ENCODE results near the gene HTR5A.
"Not testable (repeated sequence)": the region's sequence is repeated elsewhere in the genome, so short reads cannot be mapped to it uniquely, and the experiment has no call there.

Gene HTR5A

DNA sequence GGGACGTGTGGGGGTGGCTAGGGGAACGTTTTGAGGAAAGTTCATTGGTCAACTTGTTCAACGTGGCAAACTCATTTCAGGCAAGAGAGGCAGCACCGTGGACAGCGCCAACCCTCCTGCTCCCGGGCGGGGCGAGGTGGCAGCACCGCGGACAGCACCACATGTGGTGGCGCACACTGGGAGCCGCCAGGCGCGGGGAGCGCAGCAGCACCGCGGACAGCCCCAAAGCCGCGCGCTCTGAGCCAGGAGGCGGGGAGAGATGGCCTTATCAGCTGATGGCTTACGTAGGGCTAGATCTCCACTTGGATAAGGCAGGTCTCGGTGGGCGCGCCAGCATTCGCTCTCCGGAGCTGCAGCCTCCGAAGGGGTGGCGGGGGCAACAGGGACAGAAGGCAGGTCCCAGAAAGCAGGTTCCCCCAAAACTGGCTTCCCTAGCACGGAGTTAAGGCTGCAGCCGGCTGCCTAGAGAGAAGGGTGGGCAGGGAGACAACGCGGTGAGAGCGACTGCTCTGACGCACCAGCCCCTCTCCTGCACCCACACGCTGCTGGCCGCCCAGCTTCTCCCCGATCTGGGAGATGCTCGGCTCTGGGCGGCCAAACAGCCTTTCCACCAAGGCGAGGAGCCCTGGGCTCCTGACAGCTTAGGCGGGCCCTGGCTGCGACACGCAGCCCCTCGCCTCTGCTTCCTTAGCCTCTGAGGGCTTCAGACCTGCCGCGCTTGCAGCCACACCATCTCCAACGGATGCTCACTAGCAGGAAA, at the start of gene HTR5A:
TSS of gene HTR5A (plus strand) at position 333 of the 760 bp plus-strand sequence. CDS start 576 bp downstream, outside the sequence.
- DNase-seq (ENCODE audit: low read depth in 2 of 2): peak; percentile 22 to 49

DNA sequence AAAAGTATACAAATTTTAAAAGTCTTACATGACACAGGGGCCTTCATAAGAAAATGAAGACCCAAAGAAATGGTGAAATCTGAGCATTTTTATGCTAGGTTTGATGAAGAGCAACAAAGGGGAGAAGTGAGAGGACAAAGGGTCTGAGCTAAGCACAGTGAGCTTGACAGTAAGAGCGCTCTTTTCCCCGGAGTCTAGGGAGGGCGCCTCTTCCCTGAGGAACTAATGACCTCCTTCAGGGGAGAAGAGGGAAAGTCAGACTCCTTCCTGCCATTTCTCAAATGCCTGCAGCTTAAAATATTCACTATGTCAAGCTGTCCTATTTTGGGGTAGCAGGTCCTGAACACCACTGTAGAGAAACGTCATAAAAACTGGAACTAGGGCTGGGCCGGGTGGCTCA, 49.1 kb upstream of the HTR5A start:
- DNase-seq (ENCODE audit: low read depth in 2 of 2): no peak

DNA sequence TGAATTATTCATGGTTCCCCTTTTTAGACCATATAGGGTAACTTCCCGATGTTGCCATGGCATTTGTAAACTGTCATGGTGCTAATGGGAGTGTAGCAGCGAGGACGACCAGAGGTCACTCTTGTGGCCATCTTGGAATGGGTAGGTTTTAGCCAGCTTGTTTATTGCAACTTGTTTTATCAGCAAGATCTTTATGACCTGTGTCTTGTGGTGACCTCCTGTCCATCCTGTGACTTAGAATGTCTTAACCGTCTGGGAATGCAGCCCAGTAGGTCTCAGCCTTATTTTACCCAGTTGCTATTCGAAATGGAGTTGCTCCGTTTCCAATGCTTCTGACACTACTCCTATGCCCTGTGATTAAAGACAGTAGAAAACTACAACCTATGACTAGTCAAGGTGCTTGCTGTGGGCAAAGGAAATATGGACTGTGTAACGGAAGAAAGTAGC, 48.4 kb upstream of the HTR5A start:
- DNase-seq (ENCODE audit: low read depth in 2 of 2): no peak

DNA sequence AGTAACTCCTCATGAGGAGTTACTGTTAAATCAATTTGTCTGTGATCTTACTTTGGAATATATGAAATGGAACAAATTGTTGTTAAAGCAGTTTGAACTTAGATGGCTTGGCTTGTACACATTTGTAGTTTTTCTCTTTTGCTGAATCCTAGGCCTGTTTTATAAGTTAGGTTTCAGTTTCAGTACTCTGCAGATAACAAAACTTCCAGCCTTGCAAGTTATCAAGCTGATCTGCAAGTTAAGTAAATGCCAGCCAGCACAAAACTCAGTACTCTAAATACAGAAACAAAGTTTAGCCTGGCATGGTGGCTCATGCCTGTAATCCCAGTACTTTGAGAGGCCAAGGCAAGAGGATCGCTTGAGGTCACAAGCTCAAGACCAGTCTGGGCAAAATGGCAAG, 42.2 kb upstream of the HTR5A start:
- no peak for DNase-seq (ENCODE audit: low read depth in 2 of 2)

DNA sequence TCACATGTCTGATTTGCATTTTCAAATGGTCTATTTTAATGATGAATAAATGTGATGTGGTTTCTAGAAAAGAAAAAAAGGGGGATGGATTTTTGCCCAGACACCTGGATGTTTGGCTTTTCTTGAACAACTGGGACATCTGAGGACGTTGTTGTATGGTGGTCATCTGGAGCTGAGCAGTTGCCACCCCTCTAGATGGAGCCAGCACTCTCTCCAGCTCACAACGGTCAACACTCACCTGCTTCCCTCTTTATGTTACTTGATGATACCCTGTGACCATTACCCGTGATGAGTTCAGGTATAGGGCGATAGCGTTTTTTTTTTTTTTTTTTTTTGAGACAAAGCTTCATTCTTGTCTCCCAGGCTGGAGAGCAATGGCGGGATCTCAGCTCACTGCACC, 37.1 kb upstream of the HTR5A start:
- no peak for DNase-seq (ENCODE audit: low read depth in 2 of 2)

DNA sequence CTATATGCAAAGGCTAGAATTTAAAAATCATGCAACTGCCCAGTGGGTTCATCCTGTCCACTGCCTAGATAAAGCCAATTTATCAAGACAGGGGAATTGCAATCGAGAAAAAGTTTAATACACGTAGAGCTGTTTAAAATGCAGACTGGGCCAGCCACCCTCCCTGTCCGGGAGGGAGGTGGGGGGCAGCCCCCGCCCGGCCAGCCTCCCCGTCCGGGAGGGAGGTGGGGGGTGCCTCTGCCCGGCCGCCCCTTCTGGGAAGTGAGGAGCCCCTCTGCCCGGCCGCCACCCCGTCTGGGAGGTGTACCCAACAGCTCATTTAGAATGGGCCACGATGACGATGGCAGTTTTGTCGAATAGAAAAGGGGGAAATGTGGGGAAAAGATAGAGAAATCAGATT, 35.6 kb upstream of the HTR5A start:
- DNase-seq (ENCODE audit: low read depth in 2 of 2): not testable (repeated sequence)

DNA sequence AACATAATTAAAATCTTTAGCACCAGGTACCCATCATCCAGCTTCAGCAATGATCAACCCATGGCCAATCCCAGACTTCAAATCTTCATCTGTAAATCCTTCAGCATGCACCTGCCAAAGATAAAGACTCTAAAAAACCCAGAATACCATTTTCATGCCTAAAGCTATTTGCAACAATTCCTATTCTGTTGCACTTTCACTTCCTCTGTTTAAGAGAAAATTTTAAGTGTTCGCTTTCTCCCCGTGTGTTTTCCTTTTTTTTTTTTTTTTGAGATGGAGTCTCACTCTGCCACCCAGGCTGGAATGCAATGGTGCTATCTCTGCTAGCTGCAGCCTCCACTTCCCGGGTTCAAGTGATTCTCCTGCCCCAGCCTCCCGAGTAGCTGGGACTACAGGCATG, 31.8 kb upstream of the HTR5A start:
- DNase-seq (ENCODE audit: low read depth in 2 of 2): no peak

DNA sequence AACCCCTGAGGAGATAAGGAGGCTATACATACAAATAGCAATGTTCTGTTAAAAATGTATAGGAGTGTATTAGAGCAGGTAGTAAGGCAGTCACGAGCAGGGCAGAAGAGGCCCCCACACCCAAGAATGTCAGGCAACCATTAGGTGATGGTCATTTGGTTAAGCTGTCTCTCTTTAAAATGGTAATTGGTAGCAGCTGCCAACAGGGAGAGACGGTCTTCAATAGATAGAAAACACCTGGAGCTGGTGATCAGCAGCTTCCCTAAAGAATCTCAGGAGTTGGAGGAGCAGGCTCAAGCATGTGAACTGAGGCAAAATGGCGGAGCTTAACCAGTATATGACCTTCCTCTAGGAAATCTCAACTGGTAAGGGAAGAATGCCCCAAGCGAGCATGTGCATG, 26.4 kb upstream of the HTR5A start:
- no peak for DNase-seq (ENCODE audit: low read depth in 2 of 2)

DNA sequence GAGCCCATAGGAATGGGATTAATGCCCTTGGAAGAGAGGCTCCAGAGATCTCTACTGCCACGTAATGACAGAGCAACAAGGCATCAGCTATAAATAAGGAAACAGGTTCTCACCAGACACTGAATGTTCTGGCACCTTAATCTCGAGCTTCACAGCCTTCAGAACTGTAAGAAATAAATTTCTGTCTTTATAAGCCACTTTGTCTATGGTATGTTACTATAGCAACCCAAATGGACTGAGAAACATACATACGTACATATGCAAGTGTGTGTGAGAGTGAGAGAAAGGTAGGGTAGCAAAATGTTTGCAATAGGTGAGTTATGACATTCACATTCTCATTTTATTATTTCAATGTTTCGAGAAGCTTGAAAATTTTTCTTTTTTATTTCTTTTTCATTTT, 22.1 kb upstream of the HTR5A start:
- DNase-seq (ENCODE audit: low read depth in 2 of 2): no peak

DNA sequence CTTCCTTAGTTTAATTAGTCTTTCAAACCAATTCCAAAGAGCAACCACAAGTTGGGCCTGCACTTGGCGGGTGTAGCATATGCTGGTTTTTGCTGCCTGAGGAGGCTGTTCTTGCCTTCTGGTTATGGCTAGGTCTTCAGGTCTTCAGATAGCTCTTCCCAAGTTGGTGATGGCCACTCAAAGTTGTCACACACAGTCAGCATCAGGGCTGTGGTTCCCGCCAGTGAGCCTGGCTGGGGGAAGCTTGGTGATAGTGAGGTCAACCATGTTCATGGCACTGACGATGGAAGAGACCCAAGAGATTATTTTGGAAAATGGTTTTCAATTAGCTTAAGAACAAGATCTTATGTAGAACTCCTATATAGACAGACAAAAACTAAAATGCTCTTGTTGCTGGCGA, 18.8 kb upstream of the HTR5A start:
- DNase-seq (ENCODE audit: low read depth in 2 of 2): no peak

DNA sequence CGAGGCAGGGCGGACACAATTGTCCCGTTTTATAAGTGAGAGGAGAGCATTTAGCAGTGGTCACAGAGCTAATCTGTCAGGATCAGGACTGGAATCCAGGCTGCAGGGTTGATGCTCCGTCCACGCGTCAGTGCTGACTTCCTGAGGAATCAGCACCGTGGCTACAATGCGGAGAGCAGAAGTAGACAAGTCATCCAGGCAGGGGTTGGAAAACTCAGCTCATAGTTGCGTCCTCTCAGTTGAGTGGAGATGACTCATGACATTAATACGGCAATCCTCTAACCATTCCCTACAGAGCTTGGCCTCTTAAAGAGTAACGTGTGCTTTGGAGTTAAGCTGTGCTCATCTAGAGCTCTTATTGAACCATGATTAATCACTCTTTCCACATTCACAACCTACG, 17.1 kb upstream of the HTR5A start:
- DNase-seq (ENCODE audit: low read depth in 2 of 2): no peak

DNA sequence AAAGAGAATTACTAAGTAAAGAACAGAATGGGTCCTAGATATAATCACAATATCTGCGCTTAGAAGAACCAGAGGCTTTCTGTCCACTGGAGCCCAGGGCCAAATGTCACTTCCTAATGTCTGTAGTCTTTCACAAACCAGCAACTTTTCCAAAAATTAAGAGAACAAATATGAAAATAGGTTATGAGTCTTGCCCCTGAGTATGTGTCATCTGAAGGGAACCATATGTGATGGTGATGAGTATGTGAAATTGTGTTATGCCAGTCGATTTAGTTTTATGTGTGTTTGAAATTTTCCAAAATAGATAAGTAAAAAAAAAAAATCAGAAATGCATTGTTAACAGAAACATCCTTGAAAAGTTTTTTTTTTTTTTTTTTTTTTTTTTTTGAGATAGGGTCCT, 15.4 kb upstream of the HTR5A start:
- no peak for DNase-seq (ENCODE audit: low read depth in 2 of 2)

DNA sequence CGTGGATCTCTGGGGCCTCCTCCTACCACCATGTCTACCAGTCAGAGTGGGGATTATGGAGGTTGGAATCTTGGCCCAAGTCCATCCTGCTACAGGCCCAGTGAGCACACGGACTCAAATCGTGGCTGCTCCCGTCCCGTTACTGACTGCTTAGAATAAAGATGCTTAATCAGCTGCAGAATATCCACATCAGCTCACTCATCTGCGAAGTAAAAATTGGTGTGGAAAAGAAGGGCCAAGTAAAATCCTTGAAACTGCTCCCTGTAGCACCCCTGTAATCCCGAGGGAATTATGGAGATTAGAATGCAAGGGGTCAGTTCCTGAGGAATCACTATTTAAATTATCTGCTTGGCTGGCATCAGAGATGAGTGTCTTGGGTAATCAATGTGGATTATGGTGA, 13.0 kb upstream of the HTR5A start:
- no peak for DNase-seq (ENCODE audit: low read depth in 2 of 2)

DNA sequence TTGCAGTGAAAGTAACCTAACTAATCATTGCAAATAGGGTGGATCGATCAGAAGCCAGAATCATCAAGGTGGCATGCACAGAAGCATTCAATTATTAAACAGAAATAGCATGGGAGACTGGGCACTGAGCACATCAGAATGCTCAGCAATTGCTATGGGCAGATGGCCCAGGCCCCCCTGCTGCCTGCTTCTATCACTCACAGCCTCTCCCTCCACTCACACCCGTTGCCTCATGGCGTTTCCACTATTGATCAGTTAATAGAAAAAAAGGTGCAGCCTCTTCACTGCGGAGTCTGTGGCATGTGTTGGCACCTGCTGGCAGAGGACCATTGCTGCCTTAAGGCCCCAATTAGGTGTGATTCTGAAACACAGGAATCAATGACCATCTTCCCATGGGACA, 11.2 kb upstream of the HTR5A start:
- no peak for DNase-seq (ENCODE audit: low read depth in 2 of 2)

DNA sequence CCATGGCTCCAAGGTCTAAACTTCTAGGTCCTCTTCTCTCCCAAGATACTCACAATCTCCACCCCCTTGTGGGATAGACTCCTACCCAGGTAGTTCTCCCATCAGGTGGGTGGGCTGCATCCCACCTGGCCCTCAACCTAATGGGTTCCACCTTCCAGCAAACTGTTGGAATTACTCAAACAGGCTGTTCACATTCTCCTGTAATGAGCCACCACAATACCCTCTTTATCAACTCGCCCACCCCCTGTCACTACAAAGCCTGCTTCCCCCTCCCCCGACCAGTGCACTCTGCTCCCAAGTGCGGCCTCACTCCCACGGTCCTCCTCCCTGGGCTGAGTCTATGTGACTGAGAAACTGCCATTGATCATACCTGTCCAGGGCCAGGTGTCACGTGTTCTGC, 10.4 kb upstream of the HTR5A start:
- no peak for DNase-seq (ENCODE audit: low read depth in 2 of 2)

DNA sequence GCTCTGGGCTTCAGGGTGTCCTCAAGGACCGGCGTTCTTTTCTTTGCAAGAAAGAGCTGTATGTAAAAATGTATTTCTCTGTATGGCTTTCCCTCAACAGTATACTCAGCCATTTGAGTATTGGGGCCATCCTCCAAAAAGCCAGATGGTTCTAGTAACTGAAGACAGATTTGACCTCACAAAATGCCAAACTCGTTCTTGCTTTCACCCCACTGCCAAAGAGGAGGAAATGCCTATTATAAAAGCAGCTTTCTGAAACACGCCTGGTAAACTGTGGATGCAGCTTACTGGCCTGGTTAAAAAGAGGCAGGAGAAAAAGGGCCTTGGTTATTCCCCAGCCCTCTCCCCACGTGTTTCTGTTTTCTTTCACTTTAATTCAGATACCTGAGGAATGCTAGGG, 7.7 kb upstream of the HTR5A start:
- DNase-seq (ENCODE audit: low read depth in 2 of 2): no peak

DNA sequence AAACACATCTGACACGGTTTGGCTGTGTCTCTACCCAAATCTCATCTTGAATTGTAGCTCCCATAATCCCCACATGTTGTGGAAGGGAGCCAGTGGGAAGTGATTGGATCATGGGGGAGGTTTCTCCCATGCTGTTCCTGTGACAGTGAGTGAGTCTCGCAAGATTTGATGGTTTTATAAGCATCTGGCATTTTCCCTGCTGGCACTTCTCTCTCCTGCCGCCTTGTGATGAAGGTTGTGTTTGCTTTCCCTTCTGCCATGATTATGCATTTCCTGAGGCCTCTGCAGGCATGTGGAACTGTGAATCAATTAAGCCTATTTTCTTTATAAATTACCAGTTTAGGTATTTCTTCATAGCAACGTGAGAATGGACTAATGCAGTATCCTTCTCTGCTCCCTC, 5.9 kb upstream of the HTR5A start:
- no peak for DNase-seq (ENCODE audit: low read depth in 2 of 2)

DNA sequence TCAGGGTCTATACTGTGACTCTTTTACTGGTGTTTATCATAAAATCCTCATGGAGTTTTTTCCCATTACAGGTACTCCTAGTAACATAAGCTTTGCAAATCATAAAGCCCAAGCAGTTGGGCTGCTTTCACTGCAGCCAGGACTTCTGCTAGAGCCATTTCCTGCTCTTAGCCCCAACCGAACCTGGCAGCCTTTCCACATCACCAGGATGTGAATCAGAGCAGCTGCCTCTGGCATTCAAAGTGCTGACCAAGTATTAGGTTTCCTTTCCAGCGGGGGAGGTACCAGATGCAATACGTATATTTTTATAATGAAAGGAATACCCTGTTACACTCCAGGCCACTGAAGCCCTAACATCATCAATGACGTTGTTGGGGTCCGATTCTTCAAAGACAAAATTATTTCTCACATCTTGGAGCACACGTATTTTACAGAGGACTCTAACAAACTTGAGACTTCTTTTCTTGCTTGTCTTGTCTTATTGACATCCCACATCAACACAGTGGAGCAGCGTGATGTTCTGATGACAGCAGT, 3.6 kb upstream of the HTR5A start:
- no peak for DNase-seq (ENCODE audit: low read depth in 2 of 2)

DNA sequence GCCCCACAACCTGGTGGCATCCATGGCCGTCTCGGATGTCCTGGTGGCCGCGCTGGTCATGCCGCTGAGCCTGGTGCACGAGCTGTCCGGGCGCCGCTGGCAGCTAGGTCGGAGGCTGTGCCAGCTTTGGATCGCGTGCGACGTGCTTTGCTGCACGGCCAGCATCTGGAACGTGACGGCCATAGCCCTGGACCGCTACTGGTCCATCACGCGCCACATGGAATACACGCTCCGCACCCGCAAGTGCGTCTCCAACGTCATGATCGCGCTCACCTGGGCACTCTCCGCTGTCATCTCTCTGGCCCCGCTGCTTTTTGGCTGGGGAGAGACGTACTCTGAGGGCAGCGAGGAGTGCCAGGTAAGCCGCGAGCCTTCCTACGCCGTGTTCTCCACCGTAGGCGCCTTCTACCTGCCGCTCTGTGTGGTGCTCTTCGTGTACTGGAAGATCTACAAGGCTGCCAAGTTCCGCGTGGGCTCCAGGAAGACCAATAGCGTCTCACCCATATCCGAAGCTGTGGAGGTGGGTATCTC, 1.1 kb downstream of the HTR5A start:
- DNase-seq (ENCODE audit: low read depth in 2 of 2): no peak

DNA sequence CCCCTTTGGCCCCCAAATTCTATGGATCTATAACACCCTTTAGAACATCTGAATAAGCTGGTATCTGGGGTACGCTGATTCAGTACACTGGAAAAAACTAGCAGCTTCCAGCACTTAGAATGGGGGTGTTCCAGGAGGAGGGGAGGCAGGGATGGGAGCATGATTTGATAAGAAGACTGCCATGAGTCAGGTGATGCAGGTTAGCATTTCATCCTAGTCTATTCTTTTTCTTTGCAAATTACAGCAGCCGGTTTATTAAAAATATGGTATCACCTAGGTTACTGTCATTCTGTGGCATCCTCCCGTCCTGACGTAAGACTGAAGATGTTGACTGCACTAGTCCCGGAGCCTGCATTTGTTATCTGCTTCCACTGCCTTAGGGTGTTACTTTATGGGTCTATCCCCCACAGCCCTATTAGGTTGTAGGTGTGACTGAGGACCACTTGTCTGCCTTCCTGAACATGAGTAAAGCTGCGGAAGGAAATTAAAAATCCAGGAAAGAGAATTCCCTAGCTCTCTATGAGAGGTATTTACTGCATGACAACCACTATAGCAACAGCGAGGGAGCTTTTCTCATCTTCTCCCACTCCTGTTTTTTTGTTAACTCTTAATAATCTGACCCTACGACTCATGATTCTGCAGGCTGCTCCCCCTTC, 1.9 kb downstream of the HTR5A start:
- no peak for DNase-seq (ENCODE audit: low read depth in 2 of 2)

DNA sequence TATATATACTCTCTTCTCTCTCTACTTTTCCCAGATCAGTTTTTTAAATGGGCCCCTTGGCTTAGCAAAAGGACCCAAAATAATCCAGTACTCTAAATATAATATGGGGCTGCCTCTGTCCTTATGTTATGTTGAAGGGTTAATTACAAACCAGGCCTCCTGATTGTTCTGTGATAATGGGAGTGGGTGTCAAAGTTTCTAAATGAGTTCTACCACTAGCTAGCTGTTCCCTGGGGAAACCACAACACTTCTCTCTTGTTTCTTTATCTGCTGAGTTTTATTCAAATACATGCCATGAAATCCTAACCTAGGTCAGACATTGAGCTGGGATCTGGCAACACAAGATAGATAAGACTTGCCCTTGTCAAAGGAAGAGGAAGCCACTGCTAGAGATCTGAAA, 3.8 kb downstream of the HTR5A start:
- no peak for DNase-seq (ENCODE audit: low read depth in 2 of 2)

DNA sequence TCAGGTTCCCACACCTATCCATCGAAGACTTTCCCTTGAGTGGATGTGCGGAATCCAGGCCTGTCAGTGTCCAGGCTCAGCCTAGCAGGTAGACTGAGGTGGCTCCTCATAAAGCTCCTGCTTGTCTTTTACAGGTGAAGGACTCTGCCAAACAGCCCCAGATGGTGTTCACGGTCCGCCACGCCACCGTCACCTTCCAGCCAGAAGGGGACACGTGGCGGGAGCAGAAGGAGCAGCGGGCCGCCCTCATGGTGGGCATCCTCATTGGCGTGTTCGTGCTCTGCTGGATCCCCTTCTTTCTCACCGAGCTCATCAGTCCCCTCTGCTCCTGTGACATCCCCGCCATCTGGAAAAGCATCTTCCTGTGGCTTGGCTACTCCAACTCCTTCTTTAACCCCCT, 13.9 kb downstream of the HTR5A start:
- no peak for DNase-seq (ENCODE audit: low read depth in 2 of 2)

DNA sequence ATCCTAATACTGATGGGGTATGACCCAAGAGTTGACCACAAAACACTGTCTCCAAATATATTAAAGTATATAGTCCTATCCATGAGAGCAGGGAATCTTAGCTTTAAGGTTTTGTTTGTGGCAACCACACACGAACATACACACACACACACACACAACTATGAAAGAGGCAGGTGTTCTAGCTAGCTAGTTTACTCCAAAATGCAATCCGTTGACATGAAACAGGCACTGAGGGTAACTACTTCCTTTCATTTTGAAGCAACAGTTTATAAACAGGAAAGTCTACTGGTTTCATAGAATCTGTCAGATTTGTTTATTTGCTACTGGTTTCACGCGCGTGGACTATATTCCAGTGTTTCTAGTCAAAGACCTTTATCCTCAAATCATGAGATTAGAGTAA, 14.8 kb downstream of the HTR5A start:
- DNase-seq (ENCODE audit: low read depth in 2 of 2): no peak

Measured in stimulated activated CD8-positive, alpha-beta memory T cell treated with anti-CD3 and anti-CD28 coated beads, Interleukin-7, amount 100 ng/mL, for 1 hour (primary cell).